B cell (primary cell): ENCODE data around the gene CTTNBP2NL.

Experiments used
- CTCF ChIP-seq: fragments of 200-600 bp; IDR thresholded peaks from one replicate; pipeline ENCODE4 v1.8.0; 2022; ENCODE audit warnings: antibody characterized with exemption, mild to moderate bottlenecking
- EZH2 ChIP-seq: IDR thresholded peaks from 2 replicates; pipeline ENCODE4 v1.6.1; 2012; ENCODE audit warnings: borderline replicate concordance, low read depth, mild to moderate bottlenecking, moderate library complexity, low read length; ENCODE audit not compliant: insufficient read depth, poor library complexity, severe bottlenecking

GRCh38 chr1:112478314-112478713 is 82.3 kb downstream of the CTTNBP2NL start:
- TF ChIP-seq CTCF (no peak), EZH2 (no peak)
